ENCODE results near the gene SLC22A7.
"Not testable (repeated sequence)": the region's sequence is repeated elsewhere in the genome, so short reads cannot be mapped to it uniquely, and the experiment has no call there.

Gene SLC22A7

GRCh38 chr6:43339168-43339567 is 41.1 kb downstream of the SLC22A7 start:
- H3K4me3 ChIP-seq (ENCODE audit: low read depth, low read length) = no peak overlapping the region
- TF ChIP-seq CTCF (IDR thresholded peaks at IDR 0.05; ENCODE audit: borderline replicate concordance, insufficient read depth, low read depth, low read length) = no peak

DNA sequence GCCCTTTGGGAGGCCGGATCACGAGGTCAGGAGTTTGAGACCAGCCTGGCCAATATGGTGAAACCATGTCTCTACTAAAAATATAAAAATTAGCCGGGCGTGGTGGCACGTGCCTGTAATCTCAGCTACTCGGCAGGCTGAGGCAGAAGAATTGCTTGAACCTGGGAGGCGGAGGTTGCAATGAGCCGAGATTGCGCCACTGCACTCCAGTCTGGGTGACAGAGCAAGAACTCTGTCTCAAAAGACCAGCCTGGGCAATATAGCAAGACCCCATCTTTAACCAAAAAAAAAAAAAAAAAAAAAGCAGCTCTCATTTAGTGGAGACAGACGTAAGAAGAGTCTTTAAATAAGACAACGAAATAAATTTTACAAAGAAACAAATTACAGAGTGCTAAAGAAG is 48.2 kb downstream of the SLC22A7 start:
- not testable (repeated sequence) for H3K4me3 ChIP-seq (ENCODE audit: low read depth, low read length)

DNA sequence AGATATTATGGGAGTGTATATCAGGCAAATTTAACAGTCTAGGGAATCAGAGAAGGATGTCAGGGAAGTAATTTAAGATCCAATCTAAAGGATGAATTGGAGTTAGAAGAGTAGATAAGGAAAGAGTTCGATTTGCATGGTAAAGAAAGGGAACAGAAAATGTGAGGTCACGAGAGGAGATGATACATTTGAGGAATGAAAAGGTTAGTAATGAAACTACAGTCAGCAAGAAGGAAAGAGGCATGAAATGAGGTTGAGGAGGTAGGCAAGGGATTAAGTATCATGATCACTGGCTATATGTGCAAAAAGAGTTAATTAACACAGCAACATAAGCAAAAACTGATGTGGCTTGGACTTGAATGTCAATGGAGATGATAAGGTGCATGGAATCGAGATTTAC is 49.0 kb downstream of the SLC22A7 start:
- H3K4me3 ChIP-seq (ENCODE audit: low read depth, low read length) = no peak overlapping the region
- no peak for TF ChIP-seq CTCF (IDR thresholded peaks at IDR 0.05; ENCODE audit: borderline replicate concordance, insufficient read depth, low read depth, low read length)

DNA sequence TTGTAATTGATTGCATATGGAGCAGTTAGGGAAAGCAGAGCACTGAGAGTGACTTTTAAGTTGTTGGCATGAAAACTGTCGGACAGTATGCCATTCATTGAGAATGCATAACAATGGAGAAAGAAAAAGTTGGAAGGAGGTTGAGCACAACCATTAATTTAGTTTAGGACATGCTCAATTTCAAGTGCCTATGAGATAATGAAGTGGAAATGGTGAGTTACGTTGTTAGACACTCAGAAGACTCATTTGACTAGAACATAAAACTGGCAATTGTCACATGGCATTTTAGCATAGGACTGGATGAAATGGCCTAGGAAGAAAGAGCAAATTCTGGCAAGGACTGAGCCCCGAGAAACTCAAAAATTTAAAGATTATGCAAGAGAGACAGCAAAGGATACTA is 49.4 kb downstream of the SLC22A7 start:
- H3K4me3 ChIP-seq (ENCODE audit: low read depth, low read length) = no peak overlapping the region
- no peak for TF ChIP-seq CTCF (IDR thresholded peaks at IDR 0.05; ENCODE audit: borderline replicate concordance, insufficient read depth, low read depth, low read length)

DNA sequence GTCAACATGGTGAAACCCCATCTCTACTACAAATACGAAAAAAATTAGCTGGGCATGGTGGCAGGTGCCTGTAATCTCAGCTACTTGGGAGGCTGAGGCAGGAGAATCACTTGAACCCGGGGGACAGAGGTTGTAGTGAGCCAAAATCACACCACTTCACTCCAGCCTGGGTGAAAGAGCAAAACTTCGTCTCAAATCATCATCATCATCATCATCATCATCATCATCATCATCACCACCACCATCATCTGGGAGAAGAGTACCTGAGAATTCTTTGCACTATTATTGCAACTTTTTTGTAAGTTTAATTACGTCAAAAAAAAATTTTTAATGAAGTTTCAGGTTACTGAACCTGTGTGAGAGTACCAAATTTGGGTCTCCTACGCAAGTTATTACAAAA is 53.9 kb downstream of the SLC22A7 start:
- not testable (repeated sequence) for H3K4me3 ChIP-seq (ENCODE audit: low read depth, low read length)
